Kidney epithelial cell (primary cell): Measurements from ENCODE around the gene HOMER3. TPM values are rescaled to one million over a fixed set of nuclear protein-coding genes. Genes with fewer than 3 reads are reported as not detected.

Source experiments
- DNase-seq: peaks from one replicate; pipeline ENCODE4 v3.0.0-alpha.2; 2010; ENCODE audit warnings: low read depth
- H3K27me3 ChIP-seq: 2 replicates; pipeline ENCODE4 v1.6.0; 2011; ENCODE audit warnings: low read length; ENCODE audit not compliant: control insufficient read depth, insufficient read depth
- H3K36me3 ChIP-seq: 2 replicates; pipeline ENCODE4 v1.5.1; 2011; ENCODE audit warnings: low read length; ENCODE audit not compliant: control insufficient read depth, insufficient read depth
- H3K4me3 ChIP-seq: 2 replicates; pipeline ENCODE4 v1.5.1; 2011; ENCODE audit warnings: low read depth, mild to moderate bottlenecking, control low read depth, low read length
- CTCF ChIP-seq: IDR thresholded peaks from 2 replicates; pipeline ENCODE4 v1.5.1; 2011; ENCODE audit warnings: mild to moderate bottlenecking, moderate library complexity, low read length, control low read depth, inconsistent platforms; ENCODE audit not compliant: insufficient read depth, poor library complexity, severe bottlenecking
- total RNA-seq: library from RNA; depleted of rRNA; stranded (reverse); fragments of >200 nt; gene quantifications from 2 replicates; pipeline ENCODE4 v1.2.3, GENCODE V29; 2015

The HOMER3 gene
- total RNA-seq, 1 donor from 2014 or later, result 109 TPM

- peak; percentile 16 for DNase-seq
- TF ChIP-seq CTCF, result no peak
- no peak overlapping the region for H3K4me3 ChIP-seq
- no peaks in the 10 kb centered on the region for H3K36me3 ChIP-seq
- peaks cover 4% of the 10 kb centered on the region for H3K27me3 ChIP-seq
These were observed 10.8 kb upstream of the HOMER3 start for GRCh38 chr19:18951721-18952281.

- no peak for DNase-seq
- no peak overlapping the region for H3K4me3 ChIP-seq
- no peaks in the 10 kb centered on the region for H3K36me3 ChIP-seq
- TF ChIP-seq CTCF, result no peak
- H3K27me3 ChIP-seq, result peaks cover 4% of the 10 kb centered on the region
These were observed 8.8 kb upstream of the HOMER3 start for GRCh38 chr19:18949858-18950257.

- Histone ChIP-seq H3K4me3 (no peak overlapping the region), H3K27me3 (peaks cover 4% of the 10 kb centered on the region), H3K36me3 (no peaks in the 10 kb centered on the region)
- no peak for TF ChIP-seq CTCF
- DNase-seq, result no peak
These were observed 7.9 kb upstream of the HOMER3 start for GRCh38 chr19:18948976-18949356.

- peaks cover 2% of the 10 kb centered on the region for H3K27me3 ChIP-seq
- no peaks in the 10 kb centered on the region for H3K36me3 ChIP-seq
- no peak overlapping the region for H3K4me3 ChIP-seq
- DNase-seq, result no peak
- no peak for TF ChIP-seq CTCF
These were observed 7.3 kb upstream of the HOMER3 start for GRCh38 chr19:18948075-18948975.

GRCh38 chr19:18946918-18947317, 5.9 kb upstream of the HOMER3 start:
- no peak for DNase-seq
- TF ChIP-seq CTCF, result no peak
- no peak overlapping the region for H3K4me3 ChIP-seq
- no peaks in the 10 kb centered on the region for H3K27me3 ChIP-seq
- no peaks in the 10 kb centered on the region for H3K36me3 ChIP-seq
